SK-N-SH (cell line): ENCODE data around the gene RPS28. TPM values are rescaled to one million over a fixed set of nuclear protein-coding genes. Genes with fewer than 3 reads are reported as not detected.

Source experiments
- CTCF ChIA-PET: fragments of 300-600, 350-600 bp; formaldehyde crosslinking; extraction: SDS; loops from one replicate; lab custom pipeline; 2021; lab: Yijun Ruan, JAX
- POLR2A ChIA-PET: fragments of 350-600 bp; sonication (Branson Sonifier 250); formaldehyde crosslinking; extraction: SDS; loops from one replicate; lab custom pipeline; 2020; ENCODE audit warnings: antibody characterized with exemption, inconsistent platforms; lab: Yijun Ruan, JAX
- DNase-seq: peaks from one replicate; pipeline ENCODE4 v3.0.0; 2012
- H2AFZ ChIP-seq: fragments of 200-600 bp; sonication (generic); 2 replicates; pipeline ENCODE4 v1.8.1; 2016; ENCODE audit warnings: antibody characterized with exemption, mild to moderate bottlenecking, low read depth
- H3F3A ChIP-seq: fragments of 200-600 bp; sonication (generic); replicated peaks from 2 replicates; pipeline ENCODE3; 2016; ENCODE audit warnings: antibody characterized with exemption, mild to moderate bottlenecking; ENCODE audit not compliant: insufficient read depth
- H3K27ac ChIP-seq, 2 experiments: fragments of 200-500 bp in 1 of 2; fragments of 200-600 bp in 1 of 2; sonication (Bioruptor generic) in 1 of 2; sonication (generic), shearing (Covaris generic) in 1 of 2; 2 replicates each; pipeline versions ENCODE4 v1.5.1 to v1.6.1; 2014 to 2016; ENCODE audit warnings: low read depth in 2 of 2, inconsistent platforms in 1 of 2, low read length in 1 of 2, mild to moderate bottlenecking in 1 of 2, mixed read lengths in 1 of 2
- H3K27me3 ChIP-seq: fragments of 200-600 bp; sonication (generic), shearing (Covaris generic); 2 replicates; pipeline ENCODE4 v1.6.1; 2016; ENCODE audit warnings: mixed run types; ENCODE audit not compliant: insufficient read depth
- H3K36me3 ChIP-seq, 2 experiments: fragments of 200-500 bp in 1 of 2; fragments of 200-600 bp in 1 of 2; sonication (Bioruptor generic) in 1 of 2; sonication (generic) in 1 of 2; replicated peaks in 1 of 2; 2 replicates each; pipeline versions ENCODE3 to v1.5.1; 2014 to 2016; ENCODE audit warnings: low read length in 1 of 2, mild to moderate bottlenecking in 1 of 2; ENCODE audit not compliant: insufficient read depth in 2 of 2, control insufficient read depth in 1 of 2
- H3K4me1 ChIP-seq, 2 experiments: fragments of 200-500 bp in 1 of 2; fragments of 200-600 bp in 1 of 2; sonication (Bioruptor generic) in 1 of 2; sonication (generic), shearing (Covaris generic) in 1 of 2; 2 replicates each; pipeline versions ENCODE4 v1.5.1 to v1.6.1; 2014 to 2016; ENCODE audit warnings: low read depth in 1 of 2, low read length in 1 of 2, mixed run types in 1 of 2; ENCODE audit not compliant: insufficient read depth in 2 of 2, control insufficient read depth in 1 of 2
- H3K4me2 ChIP-seq: fragments of 200-600 bp; sonication (generic), shearing (Covaris generic); 2 replicates; pipeline ENCODE4 v1.6.1; 2017; ENCODE audit warnings: mixed run types
- H3K4me3 ChIP-seq, 2 experiments: fragments of 200-500 bp in 1 of 2; fragments of 200-600 bp in 1 of 2; sonication (Bioruptor generic) in 1 of 2; sonication (generic), shearing (Covaris generic) in 1 of 2; 2 replicates each; pipeline versions ENCODE4 v1.5.1 to v1.8.1; 2014 to 2016; ENCODE audit warnings: low read depth in 2 of 2, inconsistent platforms in 1 of 2, low read length in 1 of 2, mild to moderate bottlenecking in 1 of 2, mixed read lengths in 1 of 2, moderate library complexity in 1 of 2
- H3K79me2 ChIP-seq: fragments of 200-600 bp; sonication (generic); 2 replicates; pipeline ENCODE4 v1.8.1; 2017; ENCODE audit warnings: mild to moderate bottlenecking; ENCODE audit not compliant: insufficient read depth
- H3K9ac ChIP-seq: fragments of 200-600 bp; sonication (generic); 2 replicates; pipeline ENCODE4 v1.6.1; 2017; ENCODE audit warnings: mixed run types
- H3K9me2 ChIP-seq: fragments of 200-600 bp; sonication (generic); 2 replicates; pipeline ENCODE4 v1.6.1; 2017; ENCODE audit warnings: mixed run types
- H3K9me3 ChIP-seq: fragments of 200-600 bp; sonication (generic); 2 replicates; pipeline ENCODE4 v1.6.1; 2017; ENCODE audit warnings: mixed run types, mild to moderate bottlenecking, moderate library complexity
- H4K20me1 ChIP-seq: fragments of 200-600 bp; sonication (generic); 2 replicates; pipeline ENCODE4 v1.6.1; 2017; ENCODE audit warnings: mild to moderate bottlenecking, mixed run types; ENCODE audit not compliant: insufficient read depth
- CTCF ChIP-seq: fragments of 200-600 bp; sonication (generic); IDR thresholded peaks from 2 replicates; pipeline ENCODE4 v1.6.1; 2017; ENCODE audit warnings: antibody characterized with exemption, mild to moderate bottlenecking, moderate library complexity
- EP300 ChIP-seq, 2 experiments: IDR thresholded peaks; 2 replicates each; pipeline versions ENCODE4 v1.4.0 to v1.6.1; 2012; ENCODE audit warnings: borderline replicate concordance in 1 of 2, low read depth in 1 of 2, low read length in 1 of 2
- FOSL2 ChIP-seq: IDR thresholded peaks from 2 replicates; pipeline ENCODE4 v1.4.0; 2012; ENCODE audit warnings: low read depth, mild to moderate bottlenecking, moderate library complexity, borderline replicate concordance
- NRF1 ChIP-seq: IDR thresholded peaks from 2 replicates; pipeline ENCODE4 v1.6.1; 2012; ENCODE audit warnings: low read depth, mild to moderate bottlenecking, low read length
- WGBS: methylation state at CpG from one replicate; pipeline ENCODE4 v1.1.6; 2017; ENCODE audit warnings: low lambda C conversion rate; 5-methylcytosine and 5-hydroxymethylcytosine counted together
- polyA plus RNA-seq, 3 experiments: library from polyadenylated mRNA; depleted of rRNA; stranded (reverse); fragments of >200 nt; gene quantifications; 2 replicates each; pipeline ENCODE4 v1.2.3, GENCODE V29; 2012

The RPS28 gene
- polyA plus RNA-seq, 1 of the 3 experiments (the other 2 are of a cell fraction) = 601 TPM

GRCh38 chr19:8334458-8335342 is 13.4 kb downstream of the RPS28 start:
- H2AFZ ChIP-seq = no peak overlapping the region
- H3K4me3 ChIP-seq = peak overlapping the region; percentile 37 to 39; a peak in 3 of 4 replicates
- H3K27ac ChIP-seq = no peak overlapping the region

GRCh38 chr19:8335343-8336071 is 14.2 kb downstream of the RPS28 start:
- WGBS = 7% methylated on average over 11 of the region's 79 CpGs
- DNase-seq = peak; percentile 61
- Histone ChIP-seq H3K27me3 (peaks cover 47% of the 10 kb centered on the region), H3K9me2 (no peaks in the 10 kb centered on the region), H3K9ac (no peak overlapping the region), H3K27ac (no peak overlapping the region), H3K79me2 (no peaks in the 10 kb centered on the region), H3F3A (no peaks in the 10 kb centered on the region), H2AFZ (no peak overlapping the region), H3K4me3 (peak overlapping the region; percentile 37 to 39; a peak in 3 of 4 replicates), H3K4me1 (no peaks in the 10 kb centered on the region; a peak in 1 of 4 replicates), H3K9me3 (no peaks in the 10 kb centered on the region), H3K36me3 (no peaks in the 10 kb centered on the region), H4K20me1 (no peaks in the 10 kb centered on the region), H3K4me2 (no peak overlapping the region)
- CTCF ChIA-PET = interaction anchor here (0.8 to 4.0 kb wide), 10 partner anchors 12 to 179 kb away, joined by 3 to 27 read pairs (median 4); partner anchors contain the start of genes NDUFA7, RPS28 and ZNF414
- TF ChIP-seq FOSL2 (no peak), CTCF (peak; percentile 29)
- POLR2A ChIA-PET = interaction anchor here (0.6 to 1.3 kb wide), 3 partner anchors 14 to 641 kb away, joined by 3 to 5 read pairs (median 4); partner anchors contain the start of genes NDUFA7, RPS28 and ZNF414

More at GRCh38 chr19:8334458-8335342, 13.4 kb downstream of the RPS28 start:
- H4K20me1 ChIP-seq = no peaks in the 10 kb centered on the region
- ChIA-PET CTCF (interaction anchor here (0.8 to 4.0 kb wide), 12 partner anchors 9 to 171 kb away, joined by 3 to 27 read pairs (median 4); partner anchors contain the start of genes KANK3, NDUFA7 and RPS28), POLR2A (interaction anchor here (0.6 to 1.3 kb wide), 4 partner anchors 13 to 641 kb away, joined by 3 to 5 read pairs (median 4); partner anchors contain the start of genes NDUFA7, RPS28 and ZNF414)
- H3K79me2 ChIP-seq = no peaks in the 10 kb centered on the region
- peak overlapping the region; percentile 24; the same call in 1 of the 2 replicates for H3K4me2 ChIP-seq
- WGBS = 7% methylated on average over 3 of the region's 117 CpGs
- no peak for TF ChIP-seq EP300 (IDR thresholded peaks at IDR 0.05; ENCODE audit: borderline replicate concordance in 1 of 2, low read depth in 1 of 2, low read length in 1 of 2)
- TF ChIP-seq NRF1 = peak; percentile 73
- no peaks in the 10 kb centered on the region; a peak in 1 of 4 replicates for H3K4me1 ChIP-seq
- DNase-seq = peak; percentile 86
- H3K9me3 ChIP-seq = no peaks in the 10 kb centered on the region
- H3F3A ChIP-seq = no peaks in the 10 kb centered on the region
- H3K36me3 ChIP-seq = no peaks in the 10 kb centered on the region
- H3K9ac ChIP-seq = no peak overlapping the region
- peaks cover 47% of the 10 kb centered on the region for H3K27me3 ChIP-seq
- H3K9me2 ChIP-seq = no peaks in the 10 kb centered on the region
